ENCODE measurements around the gene ZNF595.
"Not testable (repeated sequence)": the region's sequence is repeated elsewhere in the genome, so short reads cannot be mapped to it uniquely, and the experiment has no call there.

ZNF595 gene

GRCh38 chr4:52804-53479 is at the start of gene ZNF595:
Gene ZNF595 (plus strand): TSS chr4:53321. CDS start chr4:53489, 168 bp downstream.
- in situ Hi-C loops (cut with HindIII; ENCODE audit: low sequenced_read_pairs) = not testable (repeated sequence)

DNA sequence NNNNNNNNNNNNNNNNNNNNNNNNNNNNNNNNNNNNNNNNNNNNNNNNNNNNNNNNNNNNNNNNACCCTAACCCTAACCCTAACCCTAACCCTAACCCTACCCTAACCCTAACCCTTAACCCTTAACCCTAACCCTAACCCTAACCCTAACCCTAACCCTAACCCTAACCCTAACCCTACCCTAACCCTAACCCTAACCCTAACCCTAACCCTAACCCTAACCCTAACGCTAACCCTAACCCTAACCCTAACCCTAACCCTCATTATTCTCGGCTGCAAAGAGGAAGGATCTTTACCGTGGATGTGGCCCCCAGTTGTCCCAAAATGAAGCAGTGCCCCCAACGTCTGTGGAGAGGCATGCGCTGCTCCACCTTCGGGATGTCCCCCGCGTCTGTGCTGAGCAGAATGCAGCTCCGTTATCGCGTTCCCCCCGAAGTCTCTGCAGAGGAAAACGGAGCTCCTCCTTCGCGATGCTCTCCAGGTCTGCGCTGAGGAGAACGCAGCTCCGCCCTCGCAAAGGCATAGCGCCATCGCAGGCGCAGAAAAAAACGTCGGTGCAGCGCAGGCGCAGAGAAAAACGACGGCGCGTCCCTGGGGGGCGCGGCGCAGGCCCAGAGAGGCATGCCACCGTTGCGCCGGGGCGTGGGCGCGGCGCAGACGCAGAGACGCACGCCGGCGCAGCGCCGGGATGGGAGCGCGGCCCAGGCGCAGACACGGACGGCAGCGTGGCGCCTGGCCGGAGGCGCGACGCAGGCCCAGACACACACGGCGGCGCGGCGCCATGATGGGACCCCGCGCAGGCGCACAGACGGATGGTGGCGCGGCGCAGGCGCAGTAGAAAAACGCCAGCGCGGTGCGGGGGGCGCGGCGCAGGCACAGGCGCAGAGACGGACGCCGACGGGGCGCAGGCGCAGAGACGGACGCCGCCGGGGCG is 42.9 kb upstream of the ZNF595 start:
- in situ Hi-C loops (cut with HindIII; ENCODE audit: low sequenced_read_pairs) = not testable (repeated sequence)

DNA sequence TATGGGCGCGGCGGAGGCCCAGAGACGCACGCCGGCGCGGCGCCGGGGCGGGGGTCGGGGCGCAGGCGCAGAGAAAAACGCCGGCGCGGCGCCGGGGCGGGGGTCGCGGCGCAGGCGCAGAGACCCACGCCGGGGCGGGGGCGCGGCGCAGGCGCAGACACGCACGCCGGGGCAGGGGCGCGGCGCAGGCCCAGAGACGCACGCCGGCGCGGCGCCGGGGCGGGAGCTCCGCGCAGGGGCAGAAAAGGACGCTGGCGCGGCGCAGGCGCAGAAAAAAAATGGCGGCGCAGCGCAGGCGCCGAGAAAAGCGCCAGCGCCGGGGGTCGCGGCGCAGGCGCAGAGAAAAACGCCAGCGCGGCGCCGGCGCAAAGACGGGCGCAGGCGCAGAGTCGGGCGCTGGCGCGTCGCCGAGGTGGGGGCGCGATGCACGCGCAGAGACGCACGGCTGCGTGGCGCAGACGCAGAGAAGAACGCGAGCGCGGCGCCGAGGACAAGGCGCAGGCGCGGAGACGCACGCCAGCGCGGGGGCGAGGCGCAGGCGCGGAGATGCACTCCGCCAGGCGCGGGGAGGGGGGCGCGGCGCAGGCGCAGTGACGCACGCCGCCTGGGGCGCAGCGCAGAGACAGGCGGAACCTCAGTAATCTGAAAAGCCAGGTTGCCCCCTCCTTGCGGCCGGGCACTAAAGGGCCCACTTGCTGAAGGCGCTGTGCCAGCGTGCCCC is 41.9 kb upstream of the ZNF595 start:
- in situ Hi-C loops (cut with HindIII; ENCODE audit: low sequenced_read_pairs) = not testable (repeated sequence)

GRCh38 chr4:11816-12417 is 41.2 kb upstream of the ZNF595 start:
- in situ Hi-C loops (cut with HindIII; ENCODE audit: low sequenced_read_pairs) = not testable (repeated sequence)

GRCh38 chr4:18128-18527 is 35.0 kb upstream of the ZNF595 start:
- in situ Hi-C loops (cut with HindIII; ENCODE audit: low sequenced_read_pairs) = not testable (repeated sequence)

DNA sequence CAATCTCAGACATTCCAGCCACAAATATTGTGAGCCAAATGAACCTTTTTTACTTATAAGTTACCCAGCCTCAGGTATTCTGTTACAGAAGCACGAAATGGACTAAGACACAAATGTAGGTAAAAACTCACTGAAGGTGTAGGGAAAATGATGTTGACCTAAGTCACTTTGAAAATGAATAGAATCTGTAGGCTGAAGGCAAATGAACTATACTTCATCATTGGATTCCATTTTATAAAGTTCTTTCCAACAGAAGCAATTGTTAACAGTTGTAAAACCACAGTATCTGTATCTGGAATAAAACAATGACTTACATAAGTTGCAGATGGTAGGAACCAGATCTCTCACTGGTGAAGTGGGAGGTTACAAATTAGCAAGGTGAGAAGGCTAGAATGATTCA is 34.5 kb upstream of the ZNF595 start:
- in situ Hi-C loops (cut with HindIII; ENCODE audit: low sequenced_read_pairs) = not testable (repeated sequence)

- in situ Hi-C loops (cut with HindIII; ENCODE audit: low sequenced_read_pairs) = not testable (repeated sequence)
Observed at GRCh38 chr4:22882-23281, 30.2 kb upstream of the ZNF595 start.

DNA sequence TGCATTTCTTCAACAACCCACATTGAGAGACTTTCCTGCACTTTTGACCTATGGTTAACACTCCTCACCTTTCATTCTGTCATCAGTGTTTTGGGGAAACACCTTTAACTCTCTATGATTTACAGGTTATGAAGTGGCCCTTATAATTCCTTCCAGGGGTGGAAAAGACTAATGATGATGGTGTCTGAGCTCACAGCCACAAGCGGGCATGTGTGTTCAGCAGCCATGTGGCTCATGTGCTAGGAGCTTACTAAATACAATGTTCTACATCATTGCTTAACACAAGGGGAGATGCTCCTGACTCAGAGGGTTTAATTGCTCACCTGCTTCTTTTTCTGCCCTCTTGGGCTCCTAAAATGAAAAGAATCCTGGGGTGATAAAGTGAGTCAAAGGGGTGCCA is 28.8 kb upstream of the ZNF595 start:
- in situ Hi-C loops (cut with HindIII; ENCODE audit: low sequenced_read_pairs) = not testable (repeated sequence)

GRCh38 chr4:27501-27900 is 25.6 kb upstream of the ZNF595 start:
- in situ Hi-C loops (cut with HindIII; ENCODE audit: low sequenced_read_pairs) = not testable (repeated sequence)

DNA sequence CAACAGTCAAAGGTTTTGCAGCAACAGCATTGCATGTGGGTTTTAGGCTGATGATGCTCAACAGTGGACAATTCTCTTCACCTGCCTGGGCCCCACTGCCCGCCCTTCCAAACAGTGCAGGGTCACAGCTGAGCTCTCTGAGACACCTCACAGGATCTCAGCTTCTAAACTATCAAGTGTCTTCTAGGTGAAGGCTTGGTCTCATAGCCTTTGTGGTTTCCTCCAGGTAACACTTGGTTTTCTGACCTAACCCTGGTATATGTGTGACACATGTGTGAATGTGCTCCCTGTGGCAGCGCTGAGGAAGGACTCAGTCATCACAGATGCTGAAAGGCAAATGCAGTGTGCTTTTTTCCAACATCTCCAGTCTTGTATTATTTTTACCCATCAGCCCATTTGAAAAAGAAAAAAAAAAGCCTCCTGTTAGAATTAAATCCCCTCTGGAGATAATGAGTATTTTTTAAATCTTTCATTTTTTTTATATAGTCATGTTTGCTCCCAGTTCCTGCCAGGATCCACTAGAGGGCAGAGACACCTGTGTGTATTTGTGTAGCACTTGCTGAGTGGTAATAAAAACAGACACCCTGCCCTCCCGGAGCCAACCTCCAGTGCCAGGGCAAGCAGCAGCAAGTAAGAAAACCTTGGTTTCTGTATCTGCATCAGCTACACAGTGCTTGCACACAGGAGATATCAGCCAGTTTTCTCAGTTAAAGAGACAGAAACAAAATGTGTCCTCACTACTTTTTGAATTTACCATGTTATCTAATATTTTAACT is 24.2 kb upstream of the ZNF595 start:
- in situ Hi-C loops (cut with HindIII; ENCODE audit: low sequenced_read_pairs) = not testable (repeated sequence)

DNA sequence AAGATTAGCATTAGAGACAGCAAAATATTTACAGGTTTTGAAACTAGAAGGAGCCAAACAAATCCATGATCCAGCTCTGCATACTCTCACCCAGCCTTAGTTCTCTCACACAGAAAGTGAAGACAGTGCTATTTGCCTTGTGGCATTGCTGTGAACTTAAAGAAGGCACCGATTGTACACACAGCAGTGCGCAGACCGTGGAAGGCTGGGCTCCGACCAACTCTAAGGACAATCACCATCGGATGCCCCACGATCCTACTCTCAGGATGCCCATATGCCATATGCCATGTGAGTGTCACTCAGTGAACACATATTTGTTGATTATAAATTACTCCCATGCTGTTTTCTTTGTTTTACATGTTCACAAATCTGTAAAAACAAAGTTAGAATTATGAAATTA is 19.8 kb upstream of the ZNF595 start:
- in situ Hi-C loops (cut with HindIII; ENCODE audit: low sequenced_read_pairs) = not testable (repeated sequence)

DNA sequence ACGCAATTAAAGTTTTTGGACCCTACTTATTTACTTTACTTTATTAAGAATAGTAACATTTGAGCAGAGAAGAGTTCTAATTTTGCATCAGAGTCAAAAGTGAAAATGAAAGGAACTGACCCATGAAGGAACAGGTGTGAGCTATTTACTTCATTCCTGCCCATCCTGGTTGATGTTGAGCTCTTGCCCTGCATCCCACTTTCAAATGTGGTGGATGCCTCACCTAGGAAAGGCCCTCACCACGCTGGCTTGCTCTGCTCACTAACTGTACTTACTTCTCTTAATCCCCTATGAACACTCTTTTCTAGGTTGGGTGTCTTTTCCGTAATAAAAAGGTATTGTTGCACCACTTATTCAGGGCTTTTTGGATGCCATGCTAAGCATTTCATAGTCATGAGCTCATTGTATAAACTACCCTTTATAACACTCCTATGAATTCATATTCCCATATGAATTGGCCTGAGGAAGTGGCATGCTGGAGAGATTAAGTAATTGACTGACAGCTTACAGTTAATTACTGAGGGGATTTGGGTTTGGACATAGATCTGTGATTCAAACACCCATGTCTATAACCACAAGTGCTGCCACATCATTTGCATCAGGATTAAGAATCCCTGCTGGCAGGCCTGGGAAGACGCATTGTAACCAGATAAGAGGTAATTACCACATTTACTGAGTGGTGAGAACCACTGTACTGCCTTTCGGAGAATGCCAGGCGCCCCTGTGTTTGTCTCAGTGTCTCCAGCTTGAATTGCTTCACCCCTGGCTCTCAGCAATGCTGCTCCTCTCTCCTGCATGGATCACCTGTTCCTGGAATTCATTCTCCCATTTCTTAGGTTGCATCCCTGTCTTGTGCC is 16.3 kb upstream of the ZNF595 start:
- in situ Hi-C loops (cut with HindIII; ENCODE audit: low sequenced_read_pairs) = not testable (repeated sequence)

- in situ Hi-C loops (cut with HindIII; ENCODE audit: low sequenced_read_pairs) = not testable (repeated sequence)
Observed at GRCh38 chr4:38202-38601, 14.9 kb upstream of the ZNF595 start.

DNA sequence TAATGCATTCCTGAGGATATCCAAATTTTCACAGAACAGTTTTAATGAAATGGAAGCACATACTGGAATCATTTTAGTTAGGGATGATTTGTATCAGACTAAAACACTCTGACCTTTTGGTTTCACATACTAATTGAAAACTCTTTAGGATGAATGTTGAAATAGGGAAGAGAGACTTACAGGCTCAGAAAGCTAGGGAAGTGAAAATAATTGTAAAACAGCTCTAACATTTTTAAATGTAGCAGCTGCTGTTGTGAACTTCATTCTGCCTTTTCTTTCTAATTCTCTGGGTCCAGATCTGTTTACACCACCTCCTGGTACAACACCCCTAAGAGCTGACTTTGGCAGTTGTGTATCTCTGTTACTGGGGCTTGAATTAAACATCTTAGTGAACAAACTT is 9.7 kb upstream of the ZNF595 start:
- in situ Hi-C loops (cut with HindIII; ENCODE audit: low sequenced_read_pairs) = not testable (repeated sequence)

- in situ Hi-C loops (cut with HindIII; ENCODE audit: low sequenced_read_pairs) = not testable (repeated sequence)
Observed at GRCh38 chr4:51253-51652, 1.9 kb upstream of the ZNF595 start.

- in situ Hi-C loops (cut with HindIII; ENCODE audit: low sequenced_read_pairs) = not testable (repeated sequence)
Observed at GRCh38 chr4:51655-52277, 1.4 kb upstream of the ZNF595 start.

- in situ Hi-C loops (cut with HindIII; ENCODE audit: low sequenced_read_pairs) = not testable (repeated sequence)
Observed at GRCh38 chr4:53521-53920, 400 bp downstream of the ZNF595 start.

DNA sequence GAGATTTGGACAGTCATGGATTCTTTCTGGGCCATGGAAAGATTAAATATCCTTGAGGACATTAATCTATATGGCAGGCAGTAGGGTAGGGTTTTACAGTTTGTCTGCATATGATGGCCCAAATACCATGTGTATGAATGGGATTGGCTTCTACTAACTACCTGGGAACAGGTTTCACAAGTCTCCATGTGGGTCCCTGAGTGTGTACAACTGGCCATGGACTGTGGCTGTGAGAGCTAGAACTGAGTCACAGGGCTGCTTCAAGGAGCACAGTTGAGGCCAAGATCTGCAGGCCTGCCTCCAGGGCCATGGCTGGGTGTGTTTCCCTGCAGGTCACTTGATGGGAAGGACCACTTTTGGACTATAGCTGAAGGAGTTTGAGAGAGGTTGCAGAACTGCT is 11.6 kb downstream of the ZNF595 start:
- in situ Hi-C loops (cut with HindIII; ENCODE audit: low sequenced_read_pairs) = not testable (repeated sequence)

DNA sequence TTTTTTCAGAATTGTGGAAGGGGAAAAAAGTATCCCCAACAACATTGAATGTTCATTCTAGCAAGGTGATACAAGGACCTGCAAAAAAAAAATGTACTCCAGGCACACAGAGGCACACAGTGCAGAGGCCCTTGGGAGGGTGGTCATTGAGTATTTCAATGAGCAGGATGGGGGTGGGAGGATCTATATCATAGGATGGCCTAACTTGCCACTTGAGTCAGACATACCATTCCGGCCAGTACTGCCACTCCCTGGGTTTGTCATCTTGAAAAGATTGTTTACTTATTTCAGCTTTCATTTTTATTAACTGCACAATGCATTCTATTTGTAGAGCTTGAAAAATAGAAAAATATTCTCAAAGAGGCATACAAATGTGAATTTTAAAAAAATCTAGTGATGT is 18.7 kb downstream of the ZNF595 start:
- in situ Hi-C loops (cut with HindIII; ENCODE audit: low sequenced_read_pairs) = no loop called here
